ENCODE results near the gene SLC45A3.
"Not testable (repeated sequence)": the region's sequence is repeated elsewhere in the genome, so short reads cannot be mapped to it uniquely, and the experiment has no call there.

SLC45A3 gene

GRCh38 chr1:205637854-205638468 lies 42.3 kb downstream of the SLC45A3 start:
- no peak for DNase-seq (ENCODE audit: low spot score)

DNA sequence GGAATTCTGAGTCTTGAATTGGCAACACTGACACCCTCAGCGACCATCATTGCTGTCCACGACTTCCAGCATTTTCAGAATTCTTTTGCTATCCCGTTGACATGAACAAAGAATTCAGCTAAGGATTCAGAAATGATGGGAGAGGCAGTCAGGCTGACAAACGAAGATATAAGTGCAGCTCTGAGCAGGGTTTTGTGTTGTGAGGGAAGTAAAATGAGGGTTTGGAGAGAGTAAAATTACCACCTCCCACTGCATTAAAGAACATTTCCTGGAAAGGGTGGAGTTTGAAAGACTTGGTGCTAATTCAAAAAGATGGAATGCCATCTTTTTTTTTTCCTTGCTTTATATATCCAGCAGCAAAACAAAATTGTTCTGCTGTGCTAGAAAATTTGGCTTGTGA lies 43.6 kb downstream of the SLC45A3 start:
- DNase-seq (ENCODE audit: low spot score): no peak

DNA sequence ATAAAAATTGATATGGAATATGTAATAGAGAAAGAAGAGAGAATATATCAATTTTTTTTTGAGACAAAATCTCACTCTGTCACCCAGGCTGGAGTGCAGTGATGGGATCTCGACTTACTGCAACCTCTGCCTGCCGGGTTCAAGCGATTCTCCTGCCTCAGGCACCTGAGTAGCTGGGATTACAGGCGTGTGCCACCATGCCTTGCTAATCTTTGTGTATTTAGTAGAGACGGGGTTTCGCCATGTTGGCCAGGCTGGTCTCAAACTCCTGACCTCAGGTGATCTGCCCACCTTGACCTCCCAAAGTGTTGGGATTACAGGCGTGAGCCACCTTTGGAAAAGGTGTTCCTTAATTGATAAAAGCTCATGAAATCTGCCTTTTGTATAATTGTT lies 44.2 kb downstream of the SLC45A3 start:
- not testable (repeated sequence) for DNase-seq (ENCODE audit: low spot score)

- DNase-seq (ENCODE audit: low spot score): no peak
Observed at GRCh38 chr1:205633421-205633976, 46.8 kb downstream of the SLC45A3 start.

- DNase-seq (ENCODE audit: low spot score): no peak
Observed at GRCh38 chr1:205632669-205633169, 47.6 kb downstream of the SLC45A3 start.

DNA sequence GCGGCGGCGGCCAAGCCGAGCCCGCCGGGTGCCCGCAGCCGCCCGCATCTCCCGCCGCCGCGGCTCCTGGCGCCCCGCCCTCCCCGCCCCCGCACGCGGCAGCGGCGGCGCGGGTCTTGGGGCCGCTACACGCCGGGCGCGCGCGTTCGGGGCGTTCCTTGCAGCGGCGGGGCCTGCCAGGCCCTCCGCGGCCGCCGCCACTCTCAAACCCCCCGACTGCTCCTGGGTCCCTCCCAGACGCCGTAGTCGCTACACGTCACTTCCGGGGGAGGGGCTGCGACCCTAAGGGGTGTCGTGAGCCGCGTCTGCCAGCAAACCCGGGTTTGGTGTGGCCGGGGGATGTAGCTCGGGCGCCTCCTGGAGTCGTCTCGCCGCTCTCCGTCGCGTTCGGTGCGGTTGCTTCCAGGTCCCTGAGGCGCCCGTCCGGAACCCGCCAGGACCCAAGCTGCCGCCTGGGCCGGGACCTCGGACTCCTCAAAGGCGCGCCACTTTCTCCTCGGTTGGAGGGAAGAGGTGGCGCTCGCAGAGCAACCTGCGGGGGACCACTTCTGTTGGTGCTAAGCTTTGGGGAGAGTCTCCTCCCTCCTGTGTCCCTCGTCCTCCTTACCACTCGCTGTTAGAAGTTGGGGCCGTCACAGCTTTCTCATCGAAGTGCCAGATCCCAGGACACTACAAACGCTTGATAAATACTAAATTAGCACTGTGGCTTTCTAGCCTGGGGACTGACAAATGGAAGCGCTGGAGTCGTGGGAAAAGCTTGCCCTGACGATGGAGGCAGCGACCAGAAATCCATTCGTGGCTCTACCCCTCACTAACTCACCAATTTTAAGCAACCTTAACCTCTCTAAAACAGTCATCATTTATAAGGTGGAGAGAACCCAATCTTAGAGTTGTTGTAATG lies 48.3 kb downstream of the SLC45A3 start, which contains the start of gene ELK4:
Gene ELK4, minus strand, starts transcription at position 244 of the 901 bp plus-strand sequence. CDS start 8,129 bp downstream, outside the sequence.
- DNase-seq (ENCODE audit: low spot score): peak; percentile 97

- DNase-seq (ENCODE audit: low spot score): peak; percentile 91
Observed at GRCh38 chr1:205631010-205631767, 49.1 kb downstream of the SLC45A3 start.

- no peak for DNase-seq (ENCODE audit: low spot score)
Observed at GRCh38 chr1:205630651-205631009, 49.7 kb downstream of the SLC45A3 start.

GRCh38 chr1:205630241-205630640 lies 50.1 kb downstream of the SLC45A3 start:
- DNase-seq (ENCODE audit: low spot score): no peak

DNA sequence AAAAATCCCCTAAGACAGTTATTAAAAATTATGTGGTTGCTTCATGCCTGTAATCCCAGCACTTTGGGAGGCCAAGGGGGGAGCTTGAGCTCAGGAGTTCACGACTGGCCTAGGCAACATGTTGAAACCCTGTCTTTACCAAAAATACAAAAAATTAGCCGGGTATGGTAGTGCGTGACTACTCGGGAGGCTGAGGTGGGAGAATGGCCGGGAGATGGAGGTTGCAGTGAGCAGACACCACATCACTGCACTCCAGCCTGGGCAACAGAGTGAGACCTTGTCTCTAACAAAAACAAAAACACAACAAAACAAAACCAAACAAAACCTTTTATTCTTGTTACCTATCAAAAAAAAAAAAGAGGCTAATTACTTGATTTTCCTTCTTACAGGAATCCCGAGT lies 50.6 kb downstream of the SLC45A3 start:
- DNase-seq (ENCODE audit: low spot score): no peak

GRCh38 chr1:205627956-205628355 lies 52.4 kb downstream of the SLC45A3 start:
- DNase-seq (ENCODE audit: low spot score): no peak

- DNase-seq (ENCODE audit: low spot score): no peak
Observed at GRCh38 chr1:205626216-205626615, 54.1 kb downstream of the SLC45A3 start.

GRCh38 chr1:205623646-205624045 lies 56.7 kb downstream of the SLC45A3 start:
- DNase-seq (ENCODE audit: low spot score): no peak

- no peak for DNase-seq (ENCODE audit: low spot score)
Observed at GRCh38 chr1:205620269-205620668, 60.0 kb downstream of the SLC45A3 start.

- DNase-seq (ENCODE audit: low spot score): no peak
Observed at GRCh38 chr1:205619376-205619775, 60.9 kb downstream of the SLC45A3 start.

DNA sequence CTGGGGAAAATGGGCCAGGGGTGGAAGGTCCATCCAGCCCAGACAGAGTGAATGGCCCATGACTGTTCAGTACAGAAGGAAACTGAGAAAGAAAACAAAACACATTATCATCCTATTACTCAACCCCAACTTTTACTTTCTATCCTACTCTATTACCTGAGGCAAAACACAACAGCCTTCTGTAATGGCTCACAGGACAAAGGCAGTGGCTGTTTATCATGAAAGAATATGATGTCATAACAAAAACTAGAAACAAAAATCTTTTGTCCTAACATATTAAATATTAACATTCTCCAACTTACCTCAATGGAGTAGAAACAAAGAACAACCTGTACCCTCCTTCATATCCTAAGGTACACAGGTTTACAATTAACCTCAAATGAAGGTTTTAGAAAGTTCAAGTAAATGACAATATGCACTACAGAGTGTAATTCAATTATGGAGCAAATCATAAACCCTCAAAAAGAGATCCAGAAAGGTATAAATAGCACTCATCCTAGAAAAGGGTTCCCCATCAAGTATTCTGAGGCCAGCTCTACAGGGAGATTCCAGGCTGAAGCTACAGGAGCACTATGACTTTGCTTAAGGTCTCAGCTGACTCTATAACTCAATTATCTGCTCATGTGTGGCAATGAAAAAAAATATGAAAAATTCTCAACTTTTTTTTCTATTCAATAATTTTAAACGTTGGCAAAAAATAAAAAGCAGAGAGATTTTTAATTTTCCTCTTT lies 63.6 kb downstream of the SLC45A3 start:
- no peak for DNase-seq (ENCODE audit: low spot score)

DNA sequence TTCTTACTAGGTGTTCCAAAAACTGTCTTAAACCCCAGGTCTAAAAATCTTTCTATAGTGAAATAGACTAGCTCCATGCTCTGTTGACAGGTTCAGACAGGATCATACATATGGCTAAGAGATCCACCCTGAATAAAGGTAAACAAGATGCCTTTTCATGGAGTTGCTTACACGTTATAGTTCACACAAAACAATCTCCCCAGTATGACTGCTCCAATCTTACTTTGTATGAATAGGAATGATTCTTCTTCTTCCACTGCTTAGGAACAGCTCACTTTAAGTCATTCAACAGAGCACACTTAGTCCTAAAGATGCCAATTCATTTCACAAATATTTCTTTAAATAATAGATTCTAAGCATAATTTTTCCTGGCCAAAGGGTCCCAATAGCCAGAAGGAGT lies 64.5 kb downstream of the SLC45A3 start:
- DNase-seq (ENCODE audit: low spot score): no peak

DNA sequence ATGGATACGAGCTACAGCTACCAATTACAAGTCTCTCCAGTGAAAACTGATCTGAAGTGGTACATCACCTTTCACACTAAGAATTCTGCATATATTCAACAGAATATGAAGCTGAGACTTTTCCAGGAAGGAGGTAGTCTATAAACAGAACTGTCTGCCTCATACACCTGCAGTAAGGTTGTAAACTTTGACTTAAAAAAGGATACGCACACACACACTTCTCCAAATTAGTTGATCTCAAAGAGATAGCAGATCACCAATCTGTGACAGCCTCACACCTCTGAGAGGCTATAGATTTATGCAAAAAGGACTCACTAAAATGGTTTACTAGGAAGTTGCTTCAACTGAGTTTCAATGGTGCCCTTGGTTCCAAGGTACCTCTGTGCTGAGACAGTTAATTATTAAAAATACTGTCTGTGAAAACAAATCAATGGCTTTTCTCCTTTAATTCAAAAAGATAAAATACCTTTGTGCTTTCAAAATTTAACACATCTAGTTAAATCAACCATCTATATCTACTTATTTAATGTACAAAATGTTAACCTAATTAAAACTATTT lies 66.4 kb downstream of the SLC45A3 start:
- no peak for DNase-seq (ENCODE audit: low spot score)

- DNase-seq (ENCODE audit: low spot score): no peak
Observed at GRCh38 chr1:205612556-205612955, 67.8 kb downstream of the SLC45A3 start.

DNA sequence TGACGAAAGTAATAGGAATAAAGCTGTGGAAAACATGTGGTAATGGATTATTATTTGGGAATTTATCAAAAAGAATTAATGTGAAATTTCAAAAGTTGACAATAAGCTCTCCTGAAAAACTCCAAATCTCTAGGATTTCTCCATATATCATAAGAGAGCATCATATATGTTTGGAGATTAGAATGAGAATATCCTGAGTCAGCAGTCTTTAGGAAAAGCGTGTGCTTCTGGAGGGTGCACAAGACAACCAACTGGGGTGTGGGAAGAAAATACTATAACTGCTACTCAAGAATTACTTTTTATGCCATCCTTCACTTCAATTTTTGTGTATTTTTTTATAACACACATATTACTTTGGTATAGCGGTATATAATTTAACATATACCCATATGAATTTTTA lies 68.2 kb downstream of the SLC45A3 start:
- DNase-seq (ENCODE audit: low spot score): no peak

DNA sequence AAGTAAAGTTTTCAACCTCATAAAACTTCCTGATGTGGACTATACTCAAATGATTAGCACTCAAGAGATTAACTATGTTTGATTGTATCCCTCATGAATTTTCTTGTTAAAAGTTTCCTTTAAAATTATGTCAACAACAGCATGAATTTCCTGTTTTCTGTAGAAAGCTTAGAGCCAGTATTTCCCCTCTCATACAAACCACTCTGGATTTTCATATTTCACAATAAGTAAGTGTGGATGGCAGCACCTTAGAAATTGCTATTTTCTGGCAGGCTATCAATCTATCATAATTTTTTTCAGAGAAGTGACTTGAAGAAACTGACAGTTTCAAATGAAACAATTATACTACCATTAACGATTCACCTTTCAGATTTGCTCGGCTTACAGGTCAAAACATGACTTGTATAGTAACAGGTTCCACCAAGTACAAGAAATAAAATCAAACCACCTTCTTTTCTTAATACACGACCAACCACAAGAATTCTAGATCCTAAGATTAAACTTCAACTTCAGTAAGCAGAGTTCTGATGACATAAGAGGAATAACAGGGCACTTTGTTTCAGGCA lies 69.3 kb downstream of the SLC45A3 start:
- no peak for DNase-seq (ENCODE audit: low spot score)

Measured in iPS-NIHi11 (cell line).